Endothelial cell of umbilical vein (primary cell): ENCODE results near the gene FRMD4A. TPM values are rescaled to one million over a fixed set of nuclear protein-coding genes. Genes with fewer than 3 reads are reported as not detected.

Experiments used
- BruUV-seq: library from RNA; stranded (reverse); fragments of 400-500 nt; replicated peaks from 2 replicates; lab custom pipeline; 2021; lab: Mats Ljungman, UMichigan
- CTCF ChIA-PET: fragments of 300-600, 350-600 bp; sonication (Branson Sonifier 250); formaldehyde crosslinking; loops from one replicate; lab custom pipeline; 2021; ENCODE audit warnings: antibody characterized with exemption, inconsistent platforms; lab: Charles Lee
- POLR2A ChIA-PET: fragments of 300-600, 350-600 bp; sonication (Branson Sonifier 250); formaldehyde crosslinking; loops from one replicate; lab custom pipeline; 2021; ENCODE audit warnings: antibody characterized with exemption, inconsistent platforms; lab: Charles Lee
- DNase-seq: peaks from one replicate; pipeline ENCODE4 v3.0.0-alpha.2; 2011; ENCODE audit warnings: low read depth, low spot score
- FAIRE-seq: peaks from 2 replicates; lab custom pipeline; 2011; peaks lifted over from hg19 to GRCh38; lab: Jason Lieb, UNC
- H2AFZ ChIP-seq: 2 replicates; pipeline ENCODE4 v1.6.0; 2012; ENCODE audit warnings: low read depth, low read length, control low read depth, inconsistent platforms
- H3K27ac ChIP-seq: 2 replicates; pipeline ENCODE4 v1.5.1; 2011; ENCODE audit warnings: low read depth, mild to moderate bottlenecking, control low read depth, low read length, moderate library complexity; ENCODE audit not compliant: insufficient read depth
- H3K27me3 ChIP-seq, 2 experiments: 2 replicates each; pipeline versions ENCODE4 v1.6.0 to v1.6.1; 2011; ENCODE audit warnings: low read length in 2 of 2, mixed read lengths in 1 of 2; ENCODE audit not compliant: control insufficient read depth in 2 of 2, insufficient read depth in 2 of 2
- H3K36me3 ChIP-seq, 2 experiments: 2 replicates in 1 of 2; 3 replicates in 1 of 2; pipeline ENCODE4 v1.5.1; 2011; ENCODE audit warnings: low read length in 2 of 2, mild to moderate bottlenecking in 1 of 2, moderate library complexity in 1 of 2; ENCODE audit not compliant: control insufficient read depth in 2 of 2, insufficient read depth in 2 of 2; ENCODE audit errors: extremely low read depth in 1 of 2
- H3K4me1 ChIP-seq: 3 replicates; pipeline ENCODE4 v1.5.1; 2011; ENCODE audit warnings: mild to moderate bottlenecking, low read length; ENCODE audit not compliant: control insufficient read depth, insufficient read depth; ENCODE audit errors: extremely low read depth
- H3K4me2 ChIP-seq: 2 replicates; pipeline ENCODE4 v1.6.1; 2011; ENCODE audit warnings: low read length, control low read depth, mixed read lengths; ENCODE audit not compliant: insufficient read depth
- H3K4me3 ChIP-seq, 3 experiments: fragments of 200-600 bp in 1 of 3; sonication (generic), shearing (Covaris generic) in 1 of 3; replicated peaks in 1 of 3; 2 replicates each; pipeline ENCODE4 v1.5.1; 2011 to 2016; ENCODE audit warnings: control low read depth in 3 of 3, low read length in 3 of 3, mild to moderate bottlenecking in 2 of 3, inconsistent platforms in 1 of 3, low read depth in 1 of 3, moderate library complexity in 1 of 3; ENCODE audit not compliant: insufficient read depth in 1 of 3
- H3K79me2 ChIP-seq: 2 replicates; pipeline ENCODE4 v1.6.0; 2012; ENCODE audit warnings: low read length, inconsistent platforms; ENCODE audit not compliant: control insufficient read depth, insufficient read depth
- H3K9ac ChIP-seq: replicated peaks from 2 replicates; pipeline ENCODE3; 2011; ENCODE audit warnings: low read length, control low read depth; ENCODE audit not compliant: insufficient read depth; ENCODE audit errors: extremely low read depth
- H3K9me1 ChIP-seq: replicated peaks from 3 replicates; pipeline ENCODE4 v1.6.0; 2011; ENCODE audit warnings: mild to moderate bottlenecking, low read length; ENCODE audit not compliant: control insufficient read depth, insufficient read depth; ENCODE audit errors: extremely low read depth
- H3K9me3 ChIP-seq: replicated peaks from 2 replicates; pipeline ENCODE4 v1.5.1; 2012; ENCODE audit warnings: low read length, inconsistent platforms; ENCODE audit not compliant: control insufficient read depth, insufficient read depth
- H4K20me1 ChIP-seq: replicated peaks from 2 replicates; pipeline ENCODE3; 2011; ENCODE audit warnings: mild to moderate bottlenecking, low read length; ENCODE audit not compliant: control insufficient read depth, insufficient read depth; ENCODE audit errors: extremely low read depth
- EZH2 ChIP-seq: IDR thresholded peaks from 2 replicates; pipeline ENCODE4 v1.6.1; 2012; ENCODE audit warnings: borderline replicate concordance, low read depth, mild to moderate bottlenecking, moderate library complexity, low read length, inconsistent platforms; ENCODE audit not compliant: severe bottlenecking
- FOS ChIP-seq: IDR thresholded peaks from 2 replicates; pipeline ENCODE4 v1.6.1; 2011; ENCODE audit warnings: mild to moderate bottlenecking, low read length, moderate library complexity, borderline replicate concordance; ENCODE audit not compliant: insufficient read depth
- GATA2 ChIP-seq: IDR thresholded peaks from 2 replicates; pipeline ENCODE4 v1.7.0; 2011; ENCODE audit warnings: low read depth, mild to moderate bottlenecking, moderate library complexity, mixed read lengths, low read length; ENCODE audit not compliant: insufficient read length, insufficient read depth
- JUN ChIP-seq: IDR thresholded peaks from 2 replicates; pipeline ENCODE4 v1.6.1; 2011; ENCODE audit warnings: borderline replicate concordance, low read depth; ENCODE audit not compliant: insufficient read length, insufficient read depth
- MYC ChIP-seq: IDR thresholded peaks from one replicate; pipeline ENCODE4 v1.6.1; 2011; ENCODE audit warnings: mild to moderate bottlenecking, low read depth, low read length
- POLR2A ChIP-seq: IDR thresholded peaks from 2 replicates; pipeline ENCODE4 v1.6.1; 2012; ENCODE audit warnings: low read depth, mild to moderate bottlenecking, control low read depth, low read length
- POLR2AphosphoS5 ChIP-seq: IDR thresholded peaks from 2 replicates; pipeline ENCODE4 v1.6.1; 2012; ENCODE audit warnings: low read depth, mild to moderate bottlenecking, control low read depth, low read length, moderate library complexity; ENCODE audit not compliant: insufficient read depth
- dilution Hi-C: fragments of 300-500 bp; cut with MboI; formaldehyde crosslinking; loops from one replicate; pipeline ENCODE4 v1.15.0; 2019; ENCODE audit warnings: low sequenced_read_pairs; ENCODE audit not compliant: extremely low pct_ligation_motif_present
- intact Hi-C: fragments of 100-400 bp; cut with micrococcal nuclease; formaldehyde crosslinking; loops from one replicate; pipeline ENCODE4 v1.10.0; 2022
- polyA plus RNA-seq, 4 experiments: library from polyadenylated mRNA; depleted of rRNA in 3 of 4; stranded (reverse) in 3 of 4; unstranded in 1 of 4; fragments of >200 nt; gene quantifications; 2 replicates each; pipeline versions ENCODE4 v1.2.1 to v1.2.3, GENCODE V29; 2011 to 2012; ENCODE audit warnings: missing spikeins in 1 of 4
- total RNA-seq: library from RNA; stranded (reverse); gene quantifications from 2 replicates; pipeline ENCODE4 v1.2.3, GENCODE V29; 2021
- TF ChIP-seq, protein P1 (sequence below): IDR thresholded peaks from 2 replicates; pipeline ENCODE4 v1.6.1; 2011; ENCODE audit not compliant: insufficient read depth, insufficient read length
- TF ChIP-seq, protein P2 (sequence below), 2 donors: IDR thresholded peaks; 1 replicate in 1 of 2; 2 replicates in 1 of 2; pipeline ENCODE4 v1.5.1; 2011; ENCODE audit warnings: low read length in 2 of 2, mild to moderate bottlenecking in 2 of 2, moderate library complexity in 2 of 2, control low read depth in 1 of 2, inconsistent platforms in 1 of 2, low read depth in 1 of 2; ENCODE audit not compliant: insufficient read depth in 1 of 2; ENCODE audit errors: extremely low read depth in 1 of 2

Gene FRMD4A
- total and polyA plus RNA-seq, 2 donors (not counting 3 experiments of a cell fraction or from before 2014, with no cell fraction given): 123 to 148 TPM

DNA sequence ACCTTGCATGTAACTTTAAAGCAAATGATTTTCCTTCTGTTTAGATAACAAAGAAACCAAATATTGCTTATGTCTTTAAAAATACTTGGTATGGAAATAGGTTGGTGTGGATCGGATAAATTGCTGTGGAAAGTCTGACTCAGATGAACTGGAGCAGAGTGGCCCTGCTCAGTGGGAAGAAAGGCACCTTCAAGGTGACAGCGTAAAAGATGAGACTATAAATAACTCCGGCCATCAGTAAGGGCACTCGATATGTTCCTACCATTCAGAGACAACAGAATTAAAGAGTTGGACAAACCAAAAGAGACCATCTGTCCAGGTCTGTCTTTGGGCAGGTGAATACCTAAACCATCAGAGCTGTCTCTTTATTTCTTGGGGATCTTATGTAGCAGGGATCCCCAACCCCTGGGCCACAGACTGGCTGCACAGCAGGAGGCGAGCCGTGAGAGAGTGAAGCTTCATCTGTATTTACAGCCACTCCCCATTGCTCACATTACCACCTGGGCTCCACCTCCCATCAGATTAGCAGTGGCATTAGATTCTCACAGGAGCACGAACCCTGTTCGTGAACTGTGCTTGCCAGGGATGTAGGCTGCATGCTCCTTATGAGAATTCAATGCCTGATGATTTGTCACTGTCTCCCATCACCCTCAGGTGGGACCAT is 386.9 kb downstream of the FRMD4A start:
- FAIRE-seq: no peak
- POLR2A ChIA-PET: no interaction called here

More for the DNA sequence above, 386.9 kb downstream of the FRMD4A start:
- H3K27me3 ChIP-seq: no peaks in the 10 kb centered on the region
- peaks cover 40% of the 10 kb centered on the region for H3K4me1 ChIP-seq
- H3K36me3 ChIP-seq: no peaks in the 10 kb centered on the region
- H3K9me1 ChIP-seq: no peaks in the 10 kb centered on the region
- no peak overlapping the region for H3K4me2 ChIP-seq
- no peaks in the 10 kb centered on the region for H3K79me2 ChIP-seq
- TF ChIP-seq EZH2 (no peak), POLR2A (no peak), MYC (no peak), GATA2 (no peak), JUN (no peak), FOS (no peak), POLR2AphosphoS5 (no peak)
- TF ChIP-seq, protein P1, sequence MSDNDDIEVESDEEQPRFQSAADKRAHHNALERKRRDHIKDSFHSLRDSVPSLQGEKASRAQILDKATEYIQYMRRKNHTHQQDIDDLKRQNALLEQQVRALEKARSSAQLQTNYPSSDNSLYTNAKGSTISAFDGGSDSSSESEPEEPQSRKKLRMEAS: no peak
- TF ChIP-seq, protein P2, sequence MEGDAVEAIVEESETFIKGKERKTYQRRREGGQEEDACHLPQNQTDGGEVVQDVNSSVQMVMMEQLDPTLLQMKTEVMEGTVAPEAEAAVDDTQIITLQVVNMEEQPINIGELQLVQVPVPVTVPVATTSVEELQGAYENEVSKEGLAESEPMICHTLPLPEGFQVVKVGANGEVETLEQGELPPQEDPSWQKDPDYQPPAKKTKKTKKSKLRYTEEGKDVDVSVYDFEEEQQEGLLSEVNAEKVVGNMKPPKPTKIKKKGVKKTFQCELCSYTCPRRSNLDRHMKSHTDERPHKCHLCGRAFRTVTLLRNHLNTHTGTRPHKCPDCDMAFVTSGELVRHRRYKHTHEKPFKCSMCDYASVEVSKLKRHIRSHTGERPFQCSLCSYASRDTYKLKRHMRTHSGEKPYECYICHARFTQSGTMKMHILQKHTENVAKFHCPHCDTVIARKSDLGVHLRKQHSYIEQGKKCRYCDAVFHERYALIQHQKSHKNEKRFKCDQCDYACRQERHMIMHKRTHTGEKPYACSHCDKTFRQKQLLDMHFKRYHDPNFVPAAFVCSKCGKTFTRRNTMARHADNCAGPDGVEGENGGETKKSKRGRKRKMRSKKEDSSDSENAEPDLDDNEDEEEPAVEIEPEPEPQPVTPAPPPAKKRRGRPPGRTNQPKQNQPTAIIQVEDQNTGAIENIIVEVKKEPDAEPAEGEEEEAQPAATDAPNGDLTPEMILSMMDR (IDR thresholded peaks at IDR 0.05; ENCODE audit: extremely low read depth in 1 of 2, insufficient read depth in 1 of 2, low read depth in 1 of 2, low read length in 2 of 2): no peak
- H4K20me1 ChIP-seq: no peaks in the 10 kb centered on the region
- no peak for DNase-seq
- intact Hi-C loops (loop anchor here (2.0 kb wide), 2 partner anchors 19 to 53 kb away; no protein-coding TSS in a partner anchor), dilution Hi-C loops (no loop called here)
- CTCF ChIA-PET: interaction anchor here (0.6 to 0.7 kb wide), 2 partner anchors 150 to 157 kb away, joined by 3 read pairs; no protein-coding TSS in a partner anchor
- no peak overlapping the region for H3K4me3 ChIP-seq
- H3K9ac ChIP-seq: no peak overlapping the region
- H2AFZ ChIP-seq: no peak overlapping the region
- no peak overlapping the region for H3K27ac ChIP-seq
- no TSS peak for BruUV-seq
- H3K9me3 ChIP-seq: no peaks in the 10 kb centered on the region
